G401.6 (cell line): Measurements from ENCODE around the gene MYD88.
A peak's percentile ranks its signal among the peaks of the same experiment; 100 is the strongest.
"Not testable (repeated sequence)": the region's sequence is repeated elsewhere in the genome, so short reads cannot be mapped to it uniquely, and the experiment has no call there.

ENCODE experiments used
- FAIRE-seq: peaks from 2 replicates; lab custom pipeline; 2012; peaks lifted over from hg19 to GRCh38; lab: Jason Lieb, UNC

MYD88 gene

GRCh38 chr3:38126121-38126892 is 12.2 kb upstream of the MYD88 start:
- no peak for FAIRE-seq

GRCh38 chr3:38127611-38128302 is 10.7 kb upstream of the MYD88 start:
- FAIRE-seq = no peak

GRCh38 chr3:38128303-38128655 is 10.2 kb upstream of the MYD88 start:
- no peak for FAIRE-seq

- FAIRE-seq = no peak
Observed at GRCh38 chr3:38129058-38129457, 9.4 kb upstream of the MYD88 start.

- FAIRE-seq = no peak
Observed at GRCh38 chr3:38130631-38131065, 7.8 kb upstream of the MYD88 start.

GRCh38 chr3:38131621-38132369 is 6.7 kb upstream of the MYD88 start:
- FAIRE-seq = no peak

DNA sequence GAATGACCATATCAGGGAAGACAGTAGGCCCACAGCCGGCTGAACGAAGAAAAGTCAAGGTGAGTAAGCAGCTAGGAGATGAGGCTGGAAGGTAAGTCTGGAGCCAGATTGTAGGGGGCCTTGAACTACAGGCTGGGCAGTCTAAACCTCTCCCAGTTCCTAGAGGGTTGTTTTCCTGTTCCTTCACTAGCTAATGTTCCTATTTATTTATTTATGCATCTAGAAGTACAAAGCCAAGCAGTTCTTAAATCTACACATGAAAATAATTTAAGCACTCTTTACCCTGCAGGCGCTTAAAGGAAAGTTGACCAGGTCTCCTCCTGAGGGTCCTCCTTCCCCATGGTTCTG is 5.3 kb upstream of the MYD88 start:
- no peak for FAIRE-seq

DNA sequence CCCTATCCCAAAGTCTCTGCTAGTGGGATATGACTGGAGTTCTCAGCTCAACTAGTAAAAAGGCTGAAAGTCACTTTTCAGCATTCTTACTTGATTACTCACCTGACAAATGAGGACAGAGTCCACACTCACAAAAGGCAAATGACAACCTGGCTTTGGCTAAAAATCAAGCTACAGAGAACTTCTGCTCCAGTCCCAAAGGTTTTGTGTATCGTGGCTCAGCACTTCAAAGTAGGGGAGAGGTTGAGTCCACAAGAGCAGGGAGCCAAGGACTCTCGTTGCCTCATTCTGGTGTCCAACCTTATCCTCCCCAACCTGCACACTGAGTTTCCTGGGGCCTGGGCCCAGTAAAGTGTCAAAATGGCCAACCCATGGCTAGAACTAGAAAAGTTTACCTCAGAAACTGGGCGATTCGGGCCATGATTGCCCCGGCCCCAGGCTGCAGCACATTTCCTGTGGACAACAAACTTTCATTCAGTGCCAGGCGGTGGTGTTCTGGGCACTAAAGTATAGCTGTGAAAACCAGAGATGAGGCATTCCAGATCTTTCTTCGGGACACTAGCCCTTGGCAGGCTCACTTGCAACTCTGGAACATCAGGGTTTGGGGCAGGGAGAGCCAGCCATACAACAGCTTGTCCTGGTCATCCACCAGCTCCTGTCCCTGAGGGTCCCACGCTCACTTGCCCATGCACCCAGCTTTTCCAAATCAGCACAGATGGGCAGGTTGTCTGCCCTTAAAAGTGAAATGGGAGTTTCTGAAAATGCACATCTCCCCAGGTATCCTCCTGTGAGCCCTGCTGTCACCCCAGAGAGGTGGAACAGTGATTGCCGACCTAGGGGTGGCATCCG is 4.7 kb upstream of the MYD88 start:
- FAIRE-seq = no peak

DNA sequence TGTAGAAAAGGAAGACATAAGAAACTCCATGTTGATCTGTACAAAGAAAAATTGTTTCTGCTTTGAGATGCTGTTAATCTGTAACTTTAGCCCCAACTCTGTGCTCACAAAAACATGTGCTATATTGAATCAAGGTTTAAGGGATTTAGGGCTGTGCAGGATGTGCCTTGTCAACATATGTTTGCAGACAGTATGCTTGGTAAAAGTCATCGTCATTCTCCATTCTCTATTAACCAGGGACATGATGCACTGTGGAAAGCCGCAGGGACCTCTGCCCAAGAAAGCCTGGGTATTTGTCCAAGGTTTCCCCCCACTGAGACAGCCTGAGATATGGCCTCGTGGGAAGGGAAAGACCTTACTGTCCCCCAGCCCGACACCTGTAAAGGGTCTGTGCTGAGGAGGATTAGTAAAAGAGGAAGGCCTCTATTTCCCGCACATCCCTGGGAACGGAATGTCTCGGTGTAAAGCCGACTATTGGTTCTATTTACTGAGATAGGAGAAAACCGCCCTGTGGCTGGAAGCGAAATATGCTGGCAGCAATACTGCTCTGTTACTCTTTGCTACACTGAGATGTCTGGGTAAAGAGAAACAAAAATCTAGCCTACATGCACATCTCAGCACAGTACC is 3.8 kb upstream of the MYD88 start:
- not testable (repeated sequence) for FAIRE-seq

DNA sequence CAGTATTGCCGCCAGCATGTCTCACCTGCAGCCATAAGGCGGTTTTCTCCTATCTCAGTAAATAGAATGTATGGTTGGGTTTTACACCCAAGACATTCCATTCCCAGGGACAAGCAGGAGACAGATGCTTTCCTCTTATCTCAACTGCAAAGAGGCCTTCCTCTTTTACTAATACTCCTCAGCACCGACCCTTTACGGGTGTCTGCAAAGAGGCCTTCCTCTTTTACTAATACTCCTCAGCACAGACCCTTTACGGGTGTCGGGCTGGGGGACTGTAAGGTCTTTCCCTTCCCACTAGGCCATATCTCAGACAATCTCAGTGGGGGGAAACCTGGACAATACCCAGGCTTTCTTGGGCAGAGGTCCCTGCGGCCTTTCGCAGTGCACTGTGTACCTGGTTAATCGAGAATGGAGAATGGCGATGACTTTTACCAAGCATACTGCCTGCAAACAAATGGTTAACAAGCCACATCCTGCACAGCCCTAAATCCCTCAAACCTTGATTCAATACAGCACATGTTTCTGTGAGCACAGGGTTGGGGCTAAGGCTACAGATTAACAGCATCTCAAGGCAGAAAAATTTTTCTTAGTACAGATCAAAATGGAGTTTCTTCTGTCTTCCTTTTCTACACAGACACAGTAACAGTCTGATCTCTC is 2.7 kb upstream of the MYD88 start:
- FAIRE-seq = not testable (repeated sequence)

- FAIRE-seq = no peak
Observed at GRCh38 chr3:38136393-38136776, 2.1 kb upstream of the MYD88 start.

DNA sequence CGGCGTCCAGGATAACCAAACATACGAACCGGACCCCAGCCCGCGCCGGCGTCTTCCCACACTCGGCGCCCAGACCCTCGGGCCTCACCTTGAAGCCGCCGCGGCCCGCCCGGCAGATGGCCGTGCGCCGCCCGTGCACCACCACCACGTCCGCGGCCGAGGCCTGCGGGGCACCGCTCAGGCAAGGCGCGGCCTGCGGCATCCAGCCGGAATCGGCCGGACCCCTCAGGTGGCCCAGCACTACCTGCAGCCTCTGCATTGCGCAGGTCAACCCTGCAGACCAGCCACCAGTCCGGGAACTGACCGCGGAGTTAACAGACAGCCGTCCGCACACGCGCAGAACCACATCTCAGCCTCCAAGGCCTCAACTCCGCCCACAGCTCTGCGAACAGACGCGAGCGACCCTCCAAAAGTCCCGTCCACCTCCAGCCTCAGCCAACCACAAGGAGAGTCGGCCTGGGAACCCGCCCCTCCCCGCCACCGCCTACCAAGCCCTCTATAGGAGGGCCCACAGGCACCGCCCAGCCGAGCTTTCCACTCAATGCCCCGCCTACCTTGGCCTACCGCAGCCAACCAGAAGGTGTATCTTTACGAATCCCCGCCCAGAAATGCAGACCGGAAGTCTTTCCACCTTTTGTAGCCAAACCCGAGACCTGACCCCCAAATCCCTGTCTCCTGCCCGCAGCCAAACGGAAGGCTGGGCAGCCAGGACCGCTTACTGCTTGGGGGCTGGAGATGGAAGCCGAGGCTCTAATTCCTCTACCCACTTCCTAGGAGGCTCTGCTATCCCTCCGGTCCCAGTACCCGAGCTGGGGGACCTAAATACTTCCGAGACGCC is 1.5 kb upstream of the MYD88 start, which contains the start of gene ACAA1:
TSS of gene ACAA1 (minus strand) at position 351 of the 838 bp plus-strand sequence. CDS start at position 259, 92 bp downstream.
- FAIRE-seq = peak; percentile 99

GRCh38 chr3:38137615-38138348 is 679 bp upstream of the MYD88 start:
- FAIRE-seq = no peak

DNA sequence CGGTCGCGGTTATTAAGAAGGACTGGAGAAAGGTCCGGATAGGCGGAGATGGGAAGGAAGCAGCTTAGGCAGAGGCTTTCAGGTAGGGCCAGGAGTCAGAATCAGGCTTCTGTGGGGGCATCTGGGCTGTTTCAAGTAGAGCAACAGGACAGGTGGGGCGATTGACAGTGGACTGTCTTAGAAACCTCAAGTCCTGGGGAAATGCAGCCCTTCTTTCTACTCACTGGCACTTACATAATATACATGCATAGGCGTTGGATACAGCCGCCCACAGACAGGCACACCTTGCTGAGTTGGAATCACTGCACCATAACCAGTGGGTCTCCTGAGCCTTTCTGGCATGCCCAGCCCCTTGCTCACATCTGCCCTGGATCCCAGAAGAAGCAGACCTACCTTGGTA is 730 bp downstream of the MYD88 start:
- no peak for FAIRE-seq

GRCh38 chr3:38139652-38140051 is 1.2 kb downstream of the MYD88 start:
- FAIRE-seq = no peak

DNA sequence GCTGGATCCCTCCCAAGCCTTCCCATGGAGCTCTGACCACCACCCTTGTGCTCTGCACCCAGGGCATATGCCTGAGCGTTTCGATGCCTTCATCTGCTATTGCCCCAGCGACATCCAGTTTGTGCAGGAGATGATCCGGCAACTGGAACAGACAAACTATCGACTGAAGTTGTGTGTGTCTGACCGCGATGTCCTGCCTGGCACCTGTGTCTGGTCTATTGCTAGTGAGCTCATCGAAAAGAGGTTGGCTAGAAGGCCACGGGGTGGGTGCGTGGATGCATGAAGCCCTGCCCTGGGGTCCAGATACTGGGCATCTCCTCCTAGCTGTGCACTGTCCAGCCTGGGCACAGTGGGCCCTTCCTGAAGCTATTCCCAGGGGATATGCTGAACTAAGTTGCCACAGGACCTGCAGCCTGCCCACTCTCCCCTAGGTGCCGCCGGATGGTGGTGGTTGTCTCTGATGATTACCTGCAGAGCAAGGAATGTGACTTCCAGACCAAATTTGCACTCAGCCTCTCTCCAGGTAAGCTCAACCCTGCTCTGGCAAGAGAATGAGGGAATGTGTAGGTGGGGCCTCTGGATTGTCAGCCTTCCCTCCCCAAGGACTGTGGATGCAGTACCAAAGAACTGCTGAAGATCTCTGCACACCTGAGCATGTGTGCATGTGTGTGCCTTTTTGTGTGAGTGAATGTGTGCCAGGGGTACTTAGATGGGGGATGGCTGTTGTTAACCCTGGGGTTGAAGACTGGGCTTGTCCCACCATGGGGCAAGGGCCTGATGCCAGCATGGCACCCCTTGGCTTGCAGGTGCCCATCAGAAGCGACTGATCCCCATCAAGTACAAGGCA is 2.1 kb downstream of the MYD88 start:
- FAIRE-seq = no peak

GRCh38 chr3:38141173-38141951 is 2.9 kb downstream of the MYD88 start:
- no peak for FAIRE-seq

DNA sequence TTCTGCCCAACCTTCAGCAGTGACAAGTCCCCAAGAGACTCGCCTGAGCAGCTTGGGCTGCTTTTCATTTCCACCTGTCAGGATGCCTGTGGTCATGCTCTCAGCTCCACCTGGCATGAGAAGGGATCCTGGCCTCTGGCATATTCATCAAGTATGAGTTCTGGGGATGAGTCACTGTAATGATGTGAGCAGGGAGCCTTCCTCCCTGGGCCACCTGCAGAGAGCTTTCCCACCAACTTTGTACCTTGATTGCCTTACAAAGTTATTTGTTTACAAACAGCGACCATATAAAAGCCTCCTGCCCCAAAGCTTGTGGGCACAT is 3.5 kb downstream of the MYD88 start:
- no peak for FAIRE-seq
